ENCODE measurements around the gene NIPAL4. TPM values are rescaled to one million over a fixed set of nuclear protein-coding genes. Genes with fewer than 3 reads are reported as not detected.

The NIPAL4 gene
- total RNA-seq, 1 donor from 2014 or later = not detected

- H3K4me3 ChIP-seq = no peak overlapping the region
- no peak for TF ChIP-seq CTCF (IDR thresholded peaks at IDR 0.05)
- H3K27ac ChIP-seq = no peak overlapping the region
- H3K9me3 ChIP-seq = no peaks in the 10 kb centered on the region
- no peak for DNase-seq (ENCODE audit: low spot score in 2 of 2)
- H3K36me3 ChIP-seq = peaks cover 62 to 70% of the 10 kb centered on the region in 2 donors
- intact Hi-C loops (cut with DNase I) = no loop called here
- H3K27me3 ChIP-seq = no peaks in the 10 kb centered on the region
- no peaks in the 10 kb centered on the region for H3K4me1 ChIP-seq
These were observed 26.8 kb downstream of the NIPAL4 start for GRCh38 chr5:157486861-157487260.

GRCh38 chr5:157487358-157487757 is 27.3 kb downstream of the NIPAL4 start:
- intact Hi-C loops (cut with DNase I) = no loop called here
- no peaks in the 10 kb centered on the region for H3K4me1 ChIP-seq
- H3K9me3 ChIP-seq = no peaks in the 10 kb centered on the region
- peaks cover 62 to 75% of the 10 kb centered on the region in 2 donors for H3K36me3 ChIP-seq
- H3K27ac ChIP-seq = no peak overlapping the region
- no peak overlapping the region for H3K4me3 ChIP-seq
- H3K27me3 ChIP-seq = no peaks in the 10 kb centered on the region
- no peak for TF ChIP-seq CTCF (IDR thresholded peaks at IDR 0.05)
- no peak for DNase-seq (ENCODE audit: low spot score in 2 of 2)

- intact Hi-C loops (cut with DNase I) = no loop called here
- Histone ChIP-seq H3K4me3 (no peak overlapping the region), H3K9me3 (no peaks in the 10 kb centered on the region), H3K36me3 (peaks cover 50 to 69% of the 10 kb centered on the region in 2 donors), H3K27me3 (no peaks in the 10 kb centered on the region), H3K4me1 (no peaks in the 10 kb centered on the region), H3K27ac (no peak overlapping the region)
- no peak for TF ChIP-seq CTCF (IDR thresholded peaks at IDR 0.05)
- DNase-seq (ENCODE audit: low spot score in 2 of 2) = no peak
These were observed 31.5 kb downstream of the NIPAL4 start for GRCh38 chr5:157491471-157491995.

GRCh38 chr5:157492886-157493285 is 32.9 kb downstream of the NIPAL4 start:
- no peak for TF ChIP-seq CTCF (IDR thresholded peaks at IDR 0.05)
- no peaks in the 10 kb centered on the region for H3K9me3 ChIP-seq
- H3K36me3 ChIP-seq = peaks cover 38 to 66% of the 10 kb centered on the region in 2 donors
- H3K27ac ChIP-seq = no peak overlapping the region
- H3K4me1 ChIP-seq = no peaks in the 10 kb centered on the region
- intact Hi-C loops (cut with DNase I) = no loop called here
- no peak for DNase-seq (ENCODE audit: low spot score in 2 of 2)
- H3K27me3 ChIP-seq = no peaks in the 10 kb centered on the region
- no peak overlapping the region for H3K4me3 ChIP-seq

GRCh38 chr5:157494178-157494832 is 34.3 kb downstream of the NIPAL4 start:
- H3K4me3 ChIP-seq = no peak overlapping the region
- no peak for DNase-seq (ENCODE audit: low spot score in 2 of 2)
- peaks cover 25 to 52% of the 10 kb centered on the region in 2 donors for H3K36me3 ChIP-seq
- intact Hi-C loops (cut with DNase I) = no loop called here
- no peaks in the 10 kb centered on the region for H3K9me3 ChIP-seq
- TF ChIP-seq CTCF (IDR thresholded peaks at IDR 0.05) = no peak
- H3K27me3 ChIP-seq = no peaks in the 10 kb centered on the region
- H3K4me1 ChIP-seq = no peaks in the 10 kb centered on the region
- H3K27ac ChIP-seq = no peak overlapping the region
